ENCODE measurements around the gene SDK1.

GRCh38 chr7:4196121-4196819 lies 895.2 kb downstream of the SDK1 start:
- TF ChIP-seq CTCF (IDR thresholded peaks at IDR 0.05; ENCODE audit: low read depth, low read length, poor library complexity, severe bottlenecking) (no peak), EZH2phosphoT487 (IDR thresholded peaks at IDR 0.05; ENCODE audit: borderline replicate concordance, low read length) (no peak)

Measured in DOHH2 (cell line).